Endodermal cell (in vitro differentiated cells): ENCODE data around the gene TMEM164. TPM values are rescaled to one million over a fixed set of nuclear protein-coding genes. Genes with fewer than 3 reads are reported as not detected.

Experiments
- DNase-seq: peaks from one replicate; pipeline ENCODE4 v3.0.0-alpha.2; 2017
- H3K27ac ChIP-seq: 2 replicates; pipeline ENCODE4 v1.5.1; 2013; ENCODE audit warnings: mild to moderate bottlenecking, low read depth, low read length, moderate library complexity
- H3K27me3 ChIP-seq: 2 replicates; pipeline ENCODE4 v1.6.1; 2013; ENCODE audit warnings: mild to moderate bottlenecking, low read length, moderate library complexity; ENCODE audit not compliant: insufficient read depth, control insufficient read depth, poor library complexity, severe bottlenecking
- H3K36me3 ChIP-seq: 2 replicates; pipeline ENCODE4 v1.7.0; 2013; ENCODE audit warnings: mild to moderate bottlenecking, low read length, moderate library complexity; ENCODE audit not compliant: control insufficient read depth, insufficient read depth
- H3K4me1 ChIP-seq: one replicate; pipeline ENCODE4 v1.7.0; 2013; ENCODE audit warnings: low read length; ENCODE audit not compliant: control insufficient read depth, insufficient read depth
- H3K4me3 ChIP-seq: 2 replicates; pipeline ENCODE4 v1.5.1; 2013; ENCODE audit warnings: mild to moderate bottlenecking, low read length, moderate library complexity
- H3K9ac ChIP-seq: 2 replicates; pipeline ENCODE4 v1.6.1; 2013; ENCODE audit warnings: mild to moderate bottlenecking, low read length, moderate library complexity; ENCODE audit not compliant: poor library complexity, severe bottlenecking; ENCODE audit errors: extremely low read depth
- H3K9me3 ChIP-seq: 2 replicates; pipeline ENCODE4 v1.6.1; 2013; ENCODE audit warnings: mild to moderate bottlenecking, low read length, moderate library complexity; ENCODE audit not compliant: control insufficient read depth
- H3K27ac Mint-ChIP-seq: 2 replicates; pipeline ENCODE4 v1.8.0; 2020; ENCODE audit warnings: mixed read lengths
- H3K27me3 Mint-ChIP-seq: 2 replicates; pipeline ENCODE4 v1.8.0; 2021; ENCODE audit warnings: mild to moderate bottlenecking, mixed read lengths; ENCODE audit not compliant: insufficient read depth
- H3K36me3 Mint-ChIP-seq: 2 replicates; pipeline ENCODE4 v1.8.0; 2020; ENCODE audit warnings: low read depth, mixed read lengths
- H3K4me1 Mint-ChIP-seq: 2 replicates; pipeline ENCODE4 v1.8.0; 2020; ENCODE audit warnings: mixed read lengths
- H3K4me3 Mint-ChIP-seq: 2 replicates; pipeline ENCODE4 v1.8.0; 2020; ENCODE audit warnings: mild to moderate bottlenecking, moderate library complexity, mixed read lengths
- H3K9me3 Mint-ChIP-seq: 2 replicates; pipeline ENCODE4 v1.8.0; 2020; ENCODE audit warnings: mild to moderate bottlenecking, mixed read lengths
- WGBS, 2 experiments: methylation state at CpG; one replicate each; pipeline versions ENCODE4 v1.1.5 to v1.1.7; 2013; ENCODE audit warnings: missing lambda C conversion rate in 2 of 2, mixed read lengths in 1 of 2; ENCODE audit not compliant: insufficient coverage in 1 of 2, insufficient read length in 1 of 2; 5-methylcytosine and 5-hydroxymethylcytosine counted together
- total RNA-seq, 2 donors: library from RNA; stranded (reverse); fragmentation: NEBNext Ultra II Directional in 1 of 2; extraction: Animal tissue kit (Norgen Biotek cat#: 25700) in 1 of 2; gene quantifications; 2 replicates in 1 of 2; 3 replicates in 1 of 2; pipeline ENCODE4 v1.2.1, GENCODE V29; 2021
- TF ChIP-seq, protein P1 (sequence below): fragments of 200-600 bp; sonication (generic); conservative IDR thresholded peaks from 2 replicates; pipeline ENCODE4 v1.5.0; 2021; ENCODE audit warnings: antibody characterized with exemption, mild to moderate bottlenecking

Gene TMEM164
- total RNA-seq, 2 donors from 2014 or later: 30.4 to 50.7 TPM

- H3K4me3 ChIP-seq: no peak overlapping the region
- peaks cover 20% of the 10 kb centered on the region for H3K4me1 Mint-ChIP-seq
- no peak overlapping the region for H3K27ac ChIP-seq
- no peaks in the 10 kb centered on the region for H3K4me1 ChIP-seq
- H3K36me3 Mint-ChIP-seq: peaks cover 6% of the 10 kb centered on the region
- no peaks in the 10 kb centered on the region for H3K27me3 ChIP-seq
- H3K27me3 Mint-ChIP-seq: no peaks in the 10 kb centered on the region
- H3K9ac ChIP-seq: no peak overlapping the region
- WGBS, 2 experiments: 86% methylated on average over 1 of the region's 1 CpG; no CpG with 5 or more reads in 1 of the 2 experiments
- TF ChIP-seq, protein P1, sequence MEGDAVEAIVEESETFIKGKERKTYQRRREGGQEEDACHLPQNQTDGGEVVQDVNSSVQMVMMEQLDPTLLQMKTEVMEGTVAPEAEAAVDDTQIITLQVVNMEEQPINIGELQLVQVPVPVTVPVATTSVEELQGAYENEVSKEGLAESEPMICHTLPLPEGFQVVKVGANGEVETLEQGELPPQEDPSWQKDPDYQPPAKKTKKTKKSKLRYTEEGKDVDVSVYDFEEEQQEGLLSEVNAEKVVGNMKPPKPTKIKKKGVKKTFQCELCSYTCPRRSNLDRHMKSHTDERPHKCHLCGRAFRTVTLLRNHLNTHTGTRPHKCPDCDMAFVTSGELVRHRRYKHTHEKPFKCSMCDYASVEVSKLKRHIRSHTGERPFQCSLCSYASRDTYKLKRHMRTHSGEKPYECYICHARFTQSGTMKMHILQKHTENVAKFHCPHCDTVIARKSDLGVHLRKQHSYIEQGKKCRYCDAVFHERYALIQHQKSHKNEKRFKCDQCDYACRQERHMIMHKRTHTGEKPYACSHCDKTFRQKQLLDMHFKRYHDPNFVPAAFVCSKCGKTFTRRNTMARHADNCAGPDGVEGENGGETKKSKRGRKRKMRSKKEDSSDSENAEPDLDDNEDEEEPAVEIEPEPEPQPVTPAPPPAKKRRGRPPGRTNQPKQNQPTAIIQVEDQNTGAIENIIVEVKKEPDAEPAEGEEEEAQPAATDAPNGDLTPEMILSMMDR: no peak
- H3K4me3 Mint-ChIP-seq: no peak overlapping the region
- H3K27ac Mint-ChIP-seq: no peak overlapping the region
- H3K36me3 ChIP-seq: no peaks in the 10 kb centered on the region
- no peaks in the 10 kb centered on the region for H3K9me3 ChIP-seq
- no peaks in the 10 kb centered on the region for H3K9me3 Mint-ChIP-seq
- DNase-seq: no peak
Observed at GRCh38 chrX:110062919-110063318, 60.0 kb downstream of the TMEM164 start.

GRCh38 chrX:110066488-110067225 lies 63.7 kb downstream of the TMEM164 start:
- Histone ChIP-seq H3K27me3 (no peaks in the 10 kb centered on the region), H3K9me3 (no peaks in the 10 kb centered on the region), H3K4me3 (no peak overlapping the region), H3K27ac (no peak overlapping the region), H3K4me1 (no peaks in the 10 kb centered on the region), H3K9ac (no peak overlapping the region), H3K36me3 (no peaks in the 10 kb centered on the region)
- Mint-ChIP-seq H3K4me1 (peaks cover 27% of the 10 kb centered on the region), H3K36me3 (peaks cover 4% of the 10 kb centered on the region), H3K4me3 (no peak overlapping the region), H3K27ac (peak overlapping the region; percentile 24), H3K9me3 (no peaks in the 10 kb centered on the region), H3K27me3 (no peaks in the 10 kb centered on the region)
- no peak for DNase-seq
- TF ChIP-seq, protein P1: no peak
- 55% methylated on average over 2 of the region's 7 CpGs; no CpG with 5 or more reads in 1 of the 2 experiments for WGBS, 2 experiments

- no peak overlapping the region for H3K9ac ChIP-seq
- H3K27me3 Mint-ChIP-seq: no peaks in the 10 kb centered on the region
- peaks cover 17% of the 10 kb centered on the region for H3K9me3 Mint-ChIP-seq
- no peak overlapping the region for H3K4me3 Mint-ChIP-seq
- H3K36me3 ChIP-seq: no peaks in the 10 kb centered on the region
- H3K27ac ChIP-seq: no peak overlapping the region
- 100% methylated on average over 1 of the region's 2 CpGs; no CpG with 5 or more reads in 1 of the 2 experiments for WGBS, 2 experiments
- peaks cover 34% of the 10 kb centered on the region for H3K36me3 Mint-ChIP-seq
- no peak overlapping the region for H3K27ac Mint-ChIP-seq
- no peaks in the 10 kb centered on the region for H3K4me1 ChIP-seq
- DNase-seq: no peak
- TF ChIP-seq, protein P1: no peak
- no peaks in the 10 kb centered on the region for H3K27me3 ChIP-seq
- H3K9me3 ChIP-seq: peaks cover 13% of the 10 kb centered on the region
- no peak overlapping the region for H3K4me3 ChIP-seq
- peaks cover 26% of the 10 kb centered on the region for H3K4me1 Mint-ChIP-seq
Observed at GRCh38 chrX:110070970-110071369, 68.1 kb downstream of the TMEM164 start.
